Left cardiac atrium (tissue), 4 donors: ENCODE measurements around the gene CD3D. TPM values are rescaled to one million over a fixed set of nuclear protein-coding genes. Genes with fewer than 3 reads are reported as not detected.
"Not testable (repeated sequence)": the region's sequence is repeated elsewhere in the genome, so short reads cannot be mapped to it uniquely, and the experiment has no call there.

ENCODE experiments used
- ATAC-seq, 2 donors: fragments of 200-7000 bp; cut with Tn5 transposase; one replicate each; pipeline ENCODE4 v1.9.1; 2020; ENCODE audit warnings: mild to moderate bottlenecking in 2 of 2, moderate library complexity in 2 of 2
- DNase-seq: peaks from one replicate; pipeline ENCODE4 v3.0.0-alpha.2; 2020
- intact Hi-C, 2 donors: fragments of 100-400 bp; cut with DNase I; formaldehyde crosslinking; loops; one replicate each; pipeline versions ENCODE4 v1.14.1 to v1.15.1; 2022 to 2023
- total RNA-seq, 2 donors: library from RNA; stranded (reverse); fragmentation: NEBNext Ultra II Directional; extraction: Animal tissue kit (Norgen Biotek cat#: 25700); gene quantifications; one replicate each; pipeline ENCODE4 v1.2.1, GENCODE V29; 2021
- donor health status: DM: no; HTN: yes; CAD: no.
- donor health status: DM: no; HTN: yes; CAD: no; lungs with severe emphysema.
- donor health status: DM: yes; HTN: yes; CAD: no.
- donor health status: Dilated cardiomyopathy.

CD3D gene
- total RNA-seq, 2 donors from 2014 or later: 0.86 to 2.0 TPM

DNA sequence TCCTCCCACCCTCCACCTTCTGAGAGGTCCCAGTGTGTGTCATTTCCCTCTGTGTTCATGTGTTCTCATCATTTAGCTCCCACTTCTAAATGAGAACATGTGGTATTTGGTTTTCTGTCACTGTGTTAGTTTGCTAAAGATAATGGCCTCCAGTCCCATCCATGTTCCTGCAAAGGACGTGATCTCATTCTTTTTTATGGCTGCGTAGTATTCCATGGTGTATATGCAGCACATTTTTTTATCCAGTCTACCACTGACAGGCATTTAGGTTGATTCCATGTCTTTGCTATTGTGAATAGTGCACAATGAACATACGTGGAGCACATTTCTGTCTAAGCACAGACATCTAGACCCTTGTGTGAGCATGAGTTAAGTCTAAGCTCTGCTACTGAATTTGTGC, 32.2 kb downstream of the CD3D start:
- DNase-seq: no peak
- no peak for ATAC-seq
- intact Hi-C loops: no loop called here

DNA sequence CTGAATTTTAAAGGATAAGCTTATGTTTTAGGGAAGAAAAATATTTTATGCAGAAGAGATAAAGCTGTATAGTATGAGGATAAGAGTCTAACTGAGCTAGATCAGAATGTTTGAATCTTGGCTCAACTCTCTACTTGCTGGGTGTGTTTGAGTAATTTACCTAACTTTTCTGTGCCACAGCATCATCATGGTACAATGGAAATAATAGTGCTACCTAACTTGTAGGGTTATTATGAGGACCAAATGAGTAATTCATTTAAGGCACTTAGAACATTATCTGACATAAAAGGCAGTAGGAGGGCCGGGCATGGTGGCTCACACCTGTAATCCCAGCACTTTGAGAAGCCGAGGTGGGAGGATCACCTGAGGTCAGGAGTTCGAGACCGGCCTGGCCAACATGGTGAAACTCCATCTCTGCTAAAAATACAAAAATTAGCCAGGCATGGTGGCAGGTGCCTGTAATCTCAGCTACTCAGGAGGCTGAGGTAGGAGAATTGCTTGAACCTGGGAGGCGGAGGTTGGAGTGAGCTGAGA, 33.4 kb downstream of the CD3D start:
- intact Hi-C loops, DNase-seq, ATAC-seq: not testable (repeated sequence)

DNA sequence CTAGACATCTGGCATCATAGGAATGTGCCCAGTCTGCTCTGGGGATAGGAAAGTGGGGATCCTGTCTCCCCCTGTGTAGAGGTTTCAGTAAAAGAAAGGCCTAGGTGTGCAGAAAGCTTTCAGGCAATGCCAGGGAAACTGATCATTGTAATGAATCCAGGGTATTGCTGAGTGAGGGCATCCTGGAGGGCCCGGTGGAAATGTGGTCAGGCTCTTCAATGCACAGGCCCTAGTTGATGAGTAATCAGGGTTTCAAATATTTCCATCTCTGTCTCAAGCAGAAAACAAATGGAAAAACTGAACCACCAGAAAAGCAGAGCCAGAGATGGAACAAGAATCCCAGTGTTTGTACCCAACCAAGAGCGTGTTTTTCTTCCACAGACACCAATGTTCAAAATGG, 35.9 kb downstream of the CD3D start:
- DNase-seq: no peak
- ATAC-seq: no peak
- intact Hi-C loops: no loop called here

DNA sequence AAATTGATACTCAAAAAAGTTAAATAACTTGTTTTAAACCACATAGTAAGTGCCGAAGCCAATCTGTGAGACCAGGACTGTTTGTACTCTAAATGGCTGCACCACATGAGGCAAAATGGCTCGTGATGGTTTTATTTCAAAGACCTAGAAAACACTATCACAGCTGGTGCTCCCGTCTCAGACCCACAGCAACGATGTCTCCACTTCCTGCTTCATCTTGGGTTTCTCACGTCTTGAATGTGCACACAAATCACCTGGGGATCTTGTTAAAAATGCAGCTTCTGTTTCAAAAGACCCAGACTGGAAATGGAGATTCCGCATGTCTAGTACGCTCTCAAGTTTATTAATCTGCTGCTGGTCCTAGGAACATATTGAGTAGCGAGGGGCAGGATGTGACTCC, 36.8 kb downstream of the CD3D start:
- intact Hi-C loops: no loop called here
- DNase-seq (no peak), ATAC-seq (no peak)

DNA sequence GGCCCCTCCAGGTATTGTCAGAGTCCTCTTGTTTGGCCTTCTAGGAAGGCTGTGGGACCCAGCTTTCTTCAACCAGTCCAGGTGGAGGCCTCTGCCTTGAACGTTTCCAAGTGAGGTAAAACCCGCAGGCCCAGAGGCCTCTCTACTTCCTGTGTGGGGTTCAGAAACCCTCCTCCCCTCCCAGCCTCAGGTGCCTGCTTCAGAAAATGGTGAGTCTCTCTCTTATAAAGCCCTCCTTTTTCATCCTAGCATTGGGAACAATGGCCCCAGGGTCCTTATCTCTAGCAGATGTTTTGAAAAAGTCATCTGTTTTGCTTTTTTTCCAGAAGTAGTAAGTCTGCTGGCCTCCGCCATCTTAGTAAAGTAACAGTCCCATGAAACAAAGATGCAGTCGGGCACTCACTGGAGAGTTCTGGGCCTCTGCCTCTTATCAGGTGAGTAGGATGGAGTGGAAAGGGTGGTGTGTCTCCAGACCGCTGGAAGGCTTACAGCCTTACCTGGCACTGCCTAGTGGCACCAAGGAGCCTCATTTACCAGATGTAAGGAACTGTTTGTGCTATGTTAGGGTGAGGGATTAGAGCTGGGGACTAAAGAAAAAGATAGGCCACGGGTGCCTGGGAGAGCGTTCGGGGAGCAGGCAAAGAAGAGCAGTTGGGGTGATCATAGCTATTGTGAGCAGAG, 37.8 kb downstream of the CD3D start, which contains the start of gene CD3E:
Gene CD3E, plus strand, starts transcription at position 163 of the 681 bp plus-strand sequence. Its CDS starts 223 bp downstream, at position 386.
- ATAC-seq: peak in 1 of 2 donors; percentile 44
- DNase-seq: no peak
- intact Hi-C loops: no loop called here

DNA sequence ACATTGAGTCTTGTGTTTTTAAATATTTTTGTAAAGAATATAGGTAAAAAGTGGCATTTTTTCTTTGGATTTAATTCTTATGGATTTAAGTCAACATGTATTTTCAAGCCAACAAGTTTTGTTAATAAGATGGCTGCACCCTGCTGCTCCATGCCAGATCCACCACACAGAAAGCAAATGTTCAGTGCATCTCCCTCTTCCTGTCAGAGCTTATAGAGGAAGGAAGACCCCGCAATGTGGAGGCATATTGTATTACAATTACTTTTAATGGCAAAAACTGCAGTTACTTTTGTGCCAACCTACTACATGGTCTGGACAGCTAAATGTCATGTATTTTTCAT, 38.3 kb downstream of the CD3D start:
- intact Hi-C loops: no loop called here
- ATAC-seq: no peak
- no peak for DNase-seq

DNA sequence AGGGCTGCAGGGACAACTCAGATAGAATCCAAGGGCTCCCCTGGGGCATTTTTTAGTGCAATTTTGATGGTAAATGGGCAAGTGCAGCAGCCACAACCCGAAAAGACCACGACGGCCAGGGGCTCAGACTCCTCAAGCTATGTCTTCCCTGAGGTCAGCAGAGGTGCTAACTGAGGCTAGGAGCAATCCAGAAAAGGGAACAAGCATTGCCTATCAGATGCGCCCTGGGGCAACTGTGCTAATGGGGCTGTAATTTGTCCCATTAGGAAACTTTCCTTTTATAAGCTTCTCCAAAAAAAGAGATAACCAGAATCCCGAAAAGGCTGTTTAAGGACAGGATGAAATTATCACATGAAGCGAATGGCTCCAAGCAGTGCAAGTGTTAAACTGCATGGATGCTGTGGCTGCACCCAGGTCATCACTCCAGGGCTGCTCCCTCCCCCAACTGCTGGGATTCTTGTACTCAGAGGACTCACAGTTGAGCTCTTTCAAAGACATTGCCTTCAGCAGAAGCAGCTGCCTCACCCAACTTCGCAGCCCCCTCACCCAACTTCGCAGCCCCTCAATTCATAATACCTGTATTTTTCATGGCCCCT, 40.8 kb downstream of the CD3D start:
- no peak for DNase-seq
- ATAC-seq: no peak
- intact Hi-C loops: no loop called here

DNA sequence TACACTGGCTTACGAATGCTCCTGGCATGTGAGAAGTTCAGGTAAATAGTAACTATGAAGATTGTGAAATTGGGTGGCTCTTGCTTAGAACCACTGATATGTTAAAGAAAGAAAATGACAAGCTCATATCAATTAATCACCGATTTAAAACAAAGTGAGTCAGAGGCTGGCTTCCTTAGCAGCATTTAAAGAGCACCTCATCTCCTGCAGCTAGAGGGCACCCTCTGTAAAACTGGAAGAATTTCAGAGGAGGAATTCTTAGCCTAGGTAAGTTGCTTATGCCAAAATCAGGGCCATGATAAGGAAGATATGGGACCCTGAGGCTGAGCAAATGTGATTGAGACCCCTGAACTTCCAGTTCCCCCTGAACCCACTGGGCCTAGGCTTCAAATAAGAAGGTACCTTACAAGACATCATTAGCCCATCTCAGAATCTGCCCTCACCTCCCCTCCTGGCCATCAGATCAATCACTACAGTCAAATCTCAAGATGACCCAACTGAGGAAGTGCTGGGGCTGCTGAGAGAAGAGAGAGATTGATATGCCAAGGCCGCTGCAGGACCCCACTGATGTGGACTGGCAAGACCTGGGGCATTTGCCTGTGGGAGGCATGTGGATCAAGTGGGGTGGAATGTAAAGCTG, 46.6 kb downstream of the CD3D start:
- intact Hi-C loops: loop anchor here (2.0 to 10.0 kb wide), 2 partner anchors 101 to 193 kb away; no protein-coding TSS in a partner anchor
- DNase-seq (no peak), ATAC-seq (peak in 1 of 2 donors; percentile 37)

DNA sequence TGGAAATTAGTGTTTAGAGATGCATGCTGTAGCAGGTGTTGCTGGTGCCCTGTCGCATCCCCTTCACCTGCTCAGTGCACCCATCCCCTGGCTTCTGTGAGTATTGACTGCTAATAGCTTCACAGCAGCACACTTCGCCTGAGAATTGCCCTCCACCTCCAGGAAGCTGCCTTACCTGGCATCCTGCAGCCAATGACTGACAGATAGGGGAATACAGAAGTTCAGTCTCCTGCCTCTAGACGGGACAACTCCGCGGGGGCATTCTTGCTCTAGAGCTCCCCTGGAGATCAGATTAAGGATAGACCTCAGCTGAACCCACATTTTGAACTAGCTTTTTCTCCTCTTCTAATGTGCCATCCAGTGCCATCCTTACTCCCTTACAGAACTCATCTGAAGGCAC, 47.3 kb downstream of the CD3D start:
- intact Hi-C loops: loop anchor here in 1 of 2 donors (10.0 kb wide), 1 partner anchor 100 kb away; no protein-coding TSS in a partner anchor
- DNase-seq: no peak

DNA sequence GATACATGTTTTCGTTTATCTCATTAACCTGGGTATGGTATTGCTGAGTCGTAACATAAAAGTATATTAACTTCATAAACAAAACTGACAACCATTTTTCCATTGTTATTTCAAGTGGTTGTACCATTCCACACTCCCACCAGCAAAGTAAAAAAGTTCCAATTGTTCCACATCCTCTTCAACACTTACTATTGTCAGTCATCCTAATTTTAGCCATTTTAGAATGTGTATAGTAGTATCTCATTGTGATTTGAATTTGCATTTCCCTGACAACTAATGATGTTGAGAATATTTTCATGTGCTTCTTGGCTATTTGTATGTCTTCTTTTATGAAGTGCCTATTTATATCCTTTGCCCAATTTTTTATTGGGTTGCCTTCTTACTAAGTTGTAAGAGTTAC, 48.5 kb downstream of the CD3D start:
- intact Hi-C loops: loop anchor here in 1 of 2 donors (5.0 to 10.0 kb wide), 2 partner anchors 99 to 147 kb away; no protein-coding TSS in a partner anchor
- DNase-seq (no peak), ATAC-seq (no peak)

More for the DNA sequence above, 47.3 kb downstream of the CD3D start:
- no peak for ATAC-seq

DNA sequence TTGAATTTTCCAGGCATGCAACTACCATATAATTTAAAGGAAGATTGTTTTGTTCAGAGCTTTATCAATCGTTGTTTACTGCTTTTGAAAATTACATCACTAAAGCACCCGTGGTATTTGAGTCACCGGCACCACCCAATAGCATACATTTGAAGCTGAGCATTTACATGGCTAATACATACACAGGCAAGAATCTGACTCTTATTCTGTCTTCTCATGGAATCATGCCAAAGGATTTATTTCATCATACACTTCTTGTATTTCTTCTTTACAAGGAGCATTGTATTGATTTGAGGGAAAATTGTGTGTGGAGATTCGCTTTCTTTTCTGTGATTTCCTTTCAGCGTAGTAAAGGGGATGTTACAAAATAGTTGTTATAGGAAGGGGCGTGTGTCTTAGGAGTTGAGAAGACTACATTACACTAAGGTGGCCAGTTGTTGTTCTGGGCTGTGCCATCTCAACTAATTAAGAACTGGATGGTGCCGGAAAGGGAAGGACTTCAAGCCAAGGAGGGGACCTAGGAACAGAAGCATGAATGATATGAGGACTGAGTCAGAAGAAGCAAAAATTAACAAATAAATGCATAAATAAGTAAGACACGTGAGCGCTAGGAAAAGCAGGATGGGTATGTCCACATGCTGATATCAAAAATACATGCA, 50.9 kb downstream of the CD3D start:
- ATAC-seq: no peak

DNA sequence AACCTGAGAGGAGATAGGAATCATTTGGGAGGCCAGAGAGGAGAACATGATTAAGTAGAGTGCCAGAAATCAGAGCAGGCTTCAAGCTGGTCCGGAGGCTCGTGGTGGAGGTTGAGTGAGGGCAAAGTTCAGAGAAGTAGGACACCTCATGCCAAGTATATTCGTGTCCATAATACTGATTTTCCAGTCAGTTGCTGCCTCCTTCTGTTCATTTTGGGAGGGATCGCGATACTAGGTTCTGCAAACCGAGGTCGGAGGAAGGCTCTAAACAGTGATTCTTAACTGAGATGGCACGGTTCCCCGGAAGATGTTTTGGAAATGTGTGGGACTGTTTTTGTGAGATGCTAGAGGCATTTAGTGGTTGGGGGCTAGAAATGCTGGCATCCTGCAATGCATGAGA, 51.6 kb downstream of the CD3D start:
- intact Hi-C loops: loop anchor here (1.0 to 10.0 kb wide), 4 partner anchors 92 to 146 kb away; no protein-coding TSS in a partner anchor
- peak; percentile 80 for ATAC-seq
- DNase-seq: no peak

More for the DNA sequence above, 50.9 kb downstream of the CD3D start:
- DNase-seq: no peak
- intact Hi-C loops: loop anchor here (1.0 to 10.0 kb wide), 4 partner anchors 93 to 146 kb away; no protein-coding TSS in a partner anchor

DNA sequence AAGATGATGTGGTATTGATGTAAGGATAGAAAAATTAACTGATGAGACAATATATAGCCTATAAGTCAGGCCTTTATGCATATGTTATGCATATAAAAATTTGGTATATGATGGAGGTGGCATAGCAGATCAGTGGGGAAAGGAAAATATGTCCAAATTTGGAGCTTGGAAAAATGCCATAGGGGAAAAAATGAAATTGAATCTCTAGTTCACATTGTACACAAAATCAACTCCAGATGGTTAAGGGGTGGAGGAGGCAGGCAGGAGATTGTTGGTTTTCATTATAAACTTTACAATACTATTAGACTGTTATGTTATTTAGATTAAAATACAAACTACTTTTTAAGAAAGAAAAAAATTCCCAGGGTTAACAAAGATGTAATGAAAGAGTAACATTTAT, 53.1 kb downstream of the CD3D start:
- ATAC-seq (no peak), DNase-seq (no peak)
- intact Hi-C loops: no loop called here

Other genes with a start within 250 kb of the CD3D start
- gene SCN4B, start 189.9 kb downstream of the CD3D start, total RNA-seq: 10 to 100 TPM in 1 of 2 donors, 1 to 10 TPM in 1; 5.9 to 11.3 TPM
- gene SCN2B, start 166.1 kb downstream of the CD3D start, total RNA-seq: 10 to 100 TPM in 1 of 2 donors, 1 to 10 TPM in 1; 3.3 to 10.1 TPM
- gene JAML, start 117.7 kb downstream of the CD3D start, total RNA-seq: 1 to 10 TPM; 2.5 to 5.3 TPM
- 1 to 10 TPM; 1.0 to 1.1 TPM for gene MPZL3, start 90.3 kb downstream of the CD3D start, total RNA-seq
- gene MPZL2, start 78.4 kb downstream of the CD3D start, total RNA-seq: 10 to 100 TPM; 11.6 to 47.8 TPM
- 1 to 10 TPM; 1.6 to 3.7 TPM for gene CD3E, start 38.0 kb downstream of the CD3D start, total RNA-seq
- 1 to 10 TPM in 1 of 2 donors, under 1 TPM in 1; 0.76 to 1.4 TPM for gene CD3G, start 1.6 kb upstream of the CD3D start, total RNA-seq
- 10 to 100 TPM; 32.9 to 41.2 TPM for gene UBE4A, start 16.9 kb upstream of the CD3D start, total RNA-seq
- 100 to 1,000 TPM; 567 to 582 TPM for gene ATP5MG, start 58.9 kb upstream of the CD3D start, total RNA-seq
- gene KMT2A, start 93.8 kb upstream of the CD3D start, total RNA-seq: 10 to 100 TPM; 23.7 to 25.2 TPM
- 1 to 10 TPM in 1 of 2 donors, not detected in 1; 1.2 TPM for gene TTC36, start 184.8 kb upstream of the CD3D start, total RNA-seq
- 10 to 100 TPM in 1 of 2 donors, 1 to 10 TPM in 1; 8.8 to 10.1 TPM for gene TMEM25, start 188.5 kb upstream of the CD3D start, total RNA-seq
- 10 to 100 TPM; 13.4 to 18.8 TPM for gene IFT46, start 223.2 kb upstream of the CD3D start, total RNA-seq
- gene ARCN1, start 229.7 kb upstream of the CD3D start, total RNA-seq: 100 to 1,000 TPM in 1 of 2 donors, 10 to 100 TPM in 1; 98.2 to 129 TPM